HuH-7 (cell line): ENCODE measurements around the gene TIMM23.
"Not testable (repeated sequence)": the region's sequence is repeated elsewhere in the genome, so short reads cannot be mapped to it uniquely, and the experiment has no call there.

Source experiments
- DNase-seq: peaks from one replicate; pipeline ENCODE4 v3.0.0; 2011; ENCODE audit warnings: low spot score

The TIMM23 gene, protein sequence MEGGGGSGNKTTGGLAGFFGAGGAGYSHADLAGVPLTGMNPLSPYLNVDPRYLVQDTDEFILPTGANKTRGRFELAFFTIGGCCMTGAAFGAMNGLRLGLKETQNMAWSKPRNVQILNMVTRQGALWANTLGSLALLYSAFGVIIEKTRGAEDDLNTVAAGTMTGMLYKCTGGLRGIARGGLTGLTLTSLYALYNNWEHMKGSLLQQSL

GRCh38 chr10:45972106-45972812 is at the start of gene TIMM23:
Gene TIMM23 (plus strand): TSS chr10:45972489. CDS start chr10:45972625, 136 bp downstream.
- not testable (repeated sequence) for DNase-seq

DNA sequence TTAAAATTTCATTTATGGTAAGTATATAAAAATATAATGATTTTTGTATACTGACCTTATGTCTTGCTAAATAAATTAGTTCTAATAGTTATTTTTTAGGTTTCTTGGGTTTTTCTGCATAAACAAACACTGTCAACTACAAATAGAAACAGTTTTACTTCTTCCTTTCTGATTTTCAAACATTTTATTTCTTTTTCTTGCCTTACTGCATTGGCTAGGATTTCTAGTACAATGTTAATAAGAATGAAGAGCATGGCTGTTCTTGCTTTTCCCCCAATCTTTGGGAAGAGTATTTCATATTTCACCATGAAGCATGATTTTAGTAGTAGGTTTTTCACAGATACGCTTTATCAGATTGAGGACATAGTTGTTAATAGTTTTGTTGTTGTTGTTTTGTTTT is 45.5 kb upstream of the TIMM23 start:
- not testable (repeated sequence) for DNase-seq

GRCh38 chr10:45931305-45931704 is 41.0 kb upstream of the TIMM23 start:
- not testable (repeated sequence) for DNase-seq

DNA sequence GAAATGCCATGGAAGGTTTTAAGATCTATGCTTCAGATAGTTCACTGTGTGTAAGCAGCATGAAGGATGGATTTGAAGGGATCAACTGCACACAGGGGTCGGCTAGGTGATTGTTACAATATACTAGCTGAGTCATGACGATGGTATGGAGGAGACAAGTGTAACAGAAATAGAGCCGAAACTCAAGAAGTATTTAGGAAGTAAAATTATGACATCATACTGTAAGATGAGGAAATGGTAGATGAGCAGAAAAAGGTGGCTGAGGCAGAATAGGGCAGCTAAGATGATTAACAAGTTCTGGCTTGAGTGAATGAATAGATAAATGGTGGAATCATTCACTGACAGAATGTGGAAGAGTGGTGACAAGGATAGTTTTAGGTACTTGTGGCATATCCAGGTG is 37.5 kb upstream of the TIMM23 start:
- DNase-seq: not testable (repeated sequence)

- not testable (repeated sequence) for DNase-seq
Observed at GRCh38 chr10:45939176-45939697, 33.1 kb upstream of the TIMM23 start.

DNA sequence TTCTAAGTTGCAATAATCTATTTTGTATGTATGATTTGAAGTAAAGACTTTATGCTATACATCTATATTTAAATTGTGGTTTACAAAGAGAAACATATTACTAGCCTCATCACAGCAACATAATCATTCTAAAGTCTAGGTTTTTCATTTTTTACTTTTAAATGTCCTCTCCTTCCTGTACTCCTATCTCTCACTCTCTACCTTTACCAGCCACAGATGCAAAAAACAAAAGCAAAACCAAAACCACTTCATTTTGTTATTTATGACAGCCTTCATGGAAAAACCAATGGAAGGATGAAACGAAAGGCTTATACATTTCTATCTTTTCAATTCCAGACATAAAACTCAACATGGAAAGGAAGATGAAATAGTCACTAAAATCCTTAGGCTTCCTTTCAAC is 31.1 kb upstream of the TIMM23 start:
- not testable (repeated sequence) for DNase-seq

DNA sequence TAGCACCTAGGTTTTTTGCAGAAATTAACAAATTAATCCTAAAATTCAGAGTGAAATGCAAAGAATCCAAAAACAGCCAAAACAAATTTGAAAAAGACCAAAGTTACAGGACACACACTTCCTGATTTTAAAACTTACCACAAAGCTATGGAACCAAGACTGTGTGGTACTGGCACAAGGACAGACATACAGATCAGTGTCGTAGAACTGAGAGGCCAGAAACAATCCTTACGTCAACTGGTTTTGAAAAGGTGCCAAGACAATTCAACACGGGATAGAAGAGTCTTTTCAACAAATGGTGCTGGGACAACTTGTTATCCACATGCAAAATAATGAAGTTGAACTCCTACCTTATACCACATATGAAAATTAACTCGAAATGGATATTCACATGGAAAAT is 26.8 kb upstream of the TIMM23 start:
- not testable (repeated sequence) for DNase-seq

DNA sequence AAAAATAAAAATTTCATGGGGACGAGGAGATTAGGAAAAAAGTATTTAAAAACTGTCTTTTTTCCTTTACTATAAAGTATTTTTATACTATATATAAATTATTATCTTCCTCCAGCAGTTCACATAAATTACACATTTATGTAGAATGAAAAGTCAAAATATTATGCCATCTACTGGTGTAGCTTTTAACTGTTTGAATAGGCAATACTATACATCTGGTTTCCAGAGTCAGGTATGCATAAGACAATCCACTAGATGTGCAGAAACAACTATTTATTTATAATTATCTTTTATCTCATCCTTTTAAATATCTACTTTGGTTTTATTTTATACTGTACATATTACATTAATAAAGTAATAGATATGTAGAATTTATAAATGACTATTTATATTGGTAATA is 24.9 kb upstream of the TIMM23 start:
- DNase-seq: not testable (repeated sequence)

- DNase-seq: not testable (repeated sequence)
Observed at GRCh38 chr10:45948801-45949200, 23.5 kb upstream of the TIMM23 start.

GRCh38 chr10:45954367-45954766 is 17.9 kb upstream of the TIMM23 start:
- not testable (repeated sequence) for DNase-seq

GRCh38 chr10:45956634-45957033 is 15.7 kb upstream of the TIMM23 start:
- not testable (repeated sequence) for DNase-seq

DNA sequence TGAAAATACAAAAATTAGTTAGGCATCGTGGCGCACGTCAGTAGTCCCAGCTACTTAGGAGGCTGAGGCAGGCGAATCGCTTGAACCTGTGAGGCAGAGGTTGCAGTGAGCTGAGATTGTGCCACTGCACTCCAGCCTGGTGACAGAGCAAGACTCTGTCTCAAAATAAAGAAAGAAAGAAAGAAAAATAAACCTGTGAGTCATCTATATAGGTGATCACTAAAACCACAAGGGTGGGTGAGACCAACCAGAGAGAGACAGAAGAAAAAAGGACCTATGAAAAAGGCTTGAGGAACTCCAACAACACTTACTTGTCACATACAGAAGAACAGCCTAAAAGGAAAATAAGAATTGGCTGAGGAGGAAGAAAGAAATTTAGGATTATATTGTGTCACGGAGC is 14.4 kb upstream of the TIMM23 start:
- not testable (repeated sequence) for DNase-seq

- DNase-seq: not testable (repeated sequence)
Observed at GRCh38 chr10:45962686-45963452, 9.4 kb upstream of the TIMM23 start.

- DNase-seq: not testable (repeated sequence)
Observed at GRCh38 chr10:45971019-45971418, 1.3 kb upstream of the TIMM23 start.

GRCh38 chr10:45971742-45972105 is 565 bp upstream of the TIMM23 start:
- DNase-seq: not testable (repeated sequence)

DNA sequence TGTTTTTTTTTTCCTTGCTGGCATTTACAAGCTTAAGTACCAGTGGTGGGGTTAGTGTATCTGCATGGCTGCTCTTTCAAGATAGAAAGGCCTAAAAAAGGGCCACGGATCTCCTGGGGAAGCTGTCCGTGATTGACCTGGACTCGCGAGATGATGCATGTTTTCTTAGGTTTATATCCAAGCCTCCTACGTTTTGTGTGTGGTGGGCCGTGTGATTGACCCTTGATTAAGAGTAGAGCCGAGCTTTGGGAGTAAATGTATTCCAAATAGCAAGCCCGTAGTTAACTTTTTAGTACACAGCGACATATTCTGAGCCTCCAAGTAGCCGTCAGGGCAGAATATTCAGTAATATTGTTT is 502 bp downstream of the TIMM23 start:
- DNase-seq: not testable (repeated sequence)

DNA sequence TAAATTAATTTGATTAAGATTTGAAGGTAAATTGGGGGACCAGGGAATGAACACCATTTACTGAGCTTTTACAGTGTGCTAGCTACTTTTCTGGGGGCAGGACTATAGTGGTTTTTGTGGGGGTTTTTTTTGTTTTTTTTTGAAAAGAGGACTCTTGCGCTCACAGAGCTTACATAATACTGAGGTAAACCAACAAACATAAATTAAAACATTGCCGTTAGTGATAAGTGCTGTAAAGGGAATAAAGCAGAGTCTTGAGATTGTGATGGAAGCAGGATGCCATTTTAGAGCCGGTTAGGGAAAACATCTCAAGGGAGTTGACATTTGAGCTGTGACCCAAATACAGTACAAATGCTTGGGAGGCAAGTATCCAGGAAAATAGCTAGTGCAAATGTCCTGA is 1.8 kb downstream of the TIMM23 start:
- not testable (repeated sequence) for DNase-seq

GRCh38 chr10:45978554-45978953 is 6.3 kb downstream of the TIMM23 start:
- DNase-seq: not testable (repeated sequence)

GRCh38 chr10:45981367-45981766 is 9.1 kb downstream of the TIMM23 start:
- not testable (repeated sequence) for DNase-seq

DNA sequence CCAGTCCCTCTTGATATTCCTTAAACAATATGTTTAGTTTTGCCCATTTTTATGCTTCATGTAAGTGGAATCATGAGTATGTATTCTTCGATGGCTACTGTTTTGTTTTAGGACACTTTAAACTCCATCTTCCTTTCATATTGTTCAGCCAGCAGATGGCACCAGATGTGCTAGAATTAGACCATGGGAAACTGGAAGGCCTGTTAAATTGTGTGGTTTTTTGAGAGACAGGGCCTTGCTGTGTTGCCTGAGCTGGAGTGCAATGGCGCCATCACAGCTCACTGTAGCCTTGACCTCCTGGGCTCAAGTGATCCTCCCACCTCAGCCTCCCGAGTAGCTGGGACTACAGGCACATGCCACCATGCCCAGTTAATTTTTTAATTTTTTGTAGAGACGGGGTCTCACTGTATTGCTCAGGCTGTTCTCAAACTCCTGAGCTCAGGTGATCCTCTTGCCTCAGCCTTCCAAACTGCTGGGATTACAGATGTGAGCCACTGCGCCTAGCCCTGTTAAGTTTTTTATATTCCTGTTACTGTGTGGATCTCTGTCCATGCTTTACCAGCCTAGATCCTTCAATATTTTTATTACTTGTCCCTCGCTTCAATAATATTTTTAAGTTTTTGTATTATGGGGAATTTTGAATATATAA is 11.4 kb downstream of the TIMM23 start:
- not testable (repeated sequence) for DNase-seq

DNA sequence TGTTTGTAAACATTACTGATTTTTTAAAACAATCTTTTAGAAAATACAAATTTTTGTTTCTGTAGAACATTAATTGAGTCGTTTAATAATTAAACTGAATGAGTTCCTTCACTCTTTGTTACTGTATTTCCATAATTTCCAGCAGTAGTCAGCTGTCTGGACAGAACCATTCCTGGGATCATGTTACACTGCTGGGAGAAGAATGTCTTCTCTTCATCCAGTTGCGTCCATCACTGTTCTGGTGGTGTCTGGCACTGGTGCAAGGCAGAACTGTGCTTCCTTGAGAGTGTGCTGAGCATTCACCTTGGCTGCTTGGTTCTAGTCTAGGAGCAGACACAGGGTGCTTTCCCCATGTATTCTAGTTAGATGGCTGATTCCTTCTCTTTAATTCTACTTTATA is 12.2 kb downstream of the TIMM23 start:
- not testable (repeated sequence) for DNase-seq

- not testable (repeated sequence) for DNase-seq
Observed at GRCh38 chr10:45985590-45985989, 13.3 kb downstream of the TIMM23 start.
